AG04449 (cell line): Measurements from ENCODE around the gene PGM1.
"Not testable (repeated sequence)": the region's sequence is repeated elsewhere in the genome, so short reads cannot be mapped to it uniquely, and the experiment has no call there.

Experiments
- CTCF ChIA-PET: fragments of 350-600 bp; formaldehyde crosslinking; extraction: SDS; loops from one replicate; lab custom pipeline; 2021; ENCODE audit warnings: antibody characterized with exemption; lab: Yijun Ruan, JAX
- POLR2A ChIA-PET: fragments of 400-600, 350-600 bp; formaldehyde crosslinking; extraction: SDS; loops from one replicate; lab custom pipeline; 2020; ENCODE audit warnings: antibody characterized with exemption, inconsistent platforms; lab: Yijun Ruan, JAX
- DNase-seq: peaks from one replicate; pipeline ENCODE4 v3.0.0-alpha.2; 2010; ENCODE audit warnings: low read depth, low spot score
- H3K4me3 ChIP-seq: 2 replicates; pipeline ENCODE4 v1.5.1; 2011; ENCODE audit warnings: low read depth, mild to moderate bottlenecking, control low read depth, low read length
- TF ChIP-seq, protein P1 (sequence below): IDR thresholded peaks from one replicate; pipeline ENCODE4 v1.5.1; 2011; ENCODE audit warnings: mild to moderate bottlenecking, moderate library complexity, low read length, control low read depth, inconsistent platforms; ENCODE audit not compliant: insufficient read depth; ENCODE audit errors: missing control alignments

Gene PGM1

DNA sequence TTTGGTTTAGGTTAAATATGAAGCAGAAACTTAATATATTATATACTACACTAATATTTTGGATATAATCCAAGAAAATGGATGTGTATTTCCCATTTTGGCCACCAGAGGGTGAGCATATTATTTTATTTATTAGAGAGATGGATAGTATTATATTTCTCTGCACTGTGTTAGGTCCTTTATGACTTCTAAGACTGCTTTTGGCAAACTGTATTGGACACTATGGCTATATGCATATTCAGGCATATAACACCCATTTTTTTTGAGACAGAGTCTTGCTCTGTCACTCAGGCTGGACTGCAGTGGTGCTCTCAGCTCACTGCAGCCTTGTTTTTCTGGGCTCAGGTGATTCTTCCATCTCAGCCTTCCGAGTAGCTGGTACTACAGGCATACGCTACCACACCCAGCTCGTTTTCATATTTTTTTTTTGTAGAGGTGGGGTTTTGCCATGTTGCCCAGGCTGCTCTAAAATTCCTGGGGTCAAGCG is 17.8 kb upstream of the PGM1 start:
- H3K4me3 ChIP-seq = no peak overlapping the region
- ChIA-PET POLR2A (no interaction called here), CTCF (interaction anchor here (0.7 to 11.6 kb wide), 13 partner anchors 10 to 672 kb away, joined by 3 to 134 read pairs (median 5); no protein-coding TSS in a partner anchor)
- TF ChIP-seq, protein P1, sequence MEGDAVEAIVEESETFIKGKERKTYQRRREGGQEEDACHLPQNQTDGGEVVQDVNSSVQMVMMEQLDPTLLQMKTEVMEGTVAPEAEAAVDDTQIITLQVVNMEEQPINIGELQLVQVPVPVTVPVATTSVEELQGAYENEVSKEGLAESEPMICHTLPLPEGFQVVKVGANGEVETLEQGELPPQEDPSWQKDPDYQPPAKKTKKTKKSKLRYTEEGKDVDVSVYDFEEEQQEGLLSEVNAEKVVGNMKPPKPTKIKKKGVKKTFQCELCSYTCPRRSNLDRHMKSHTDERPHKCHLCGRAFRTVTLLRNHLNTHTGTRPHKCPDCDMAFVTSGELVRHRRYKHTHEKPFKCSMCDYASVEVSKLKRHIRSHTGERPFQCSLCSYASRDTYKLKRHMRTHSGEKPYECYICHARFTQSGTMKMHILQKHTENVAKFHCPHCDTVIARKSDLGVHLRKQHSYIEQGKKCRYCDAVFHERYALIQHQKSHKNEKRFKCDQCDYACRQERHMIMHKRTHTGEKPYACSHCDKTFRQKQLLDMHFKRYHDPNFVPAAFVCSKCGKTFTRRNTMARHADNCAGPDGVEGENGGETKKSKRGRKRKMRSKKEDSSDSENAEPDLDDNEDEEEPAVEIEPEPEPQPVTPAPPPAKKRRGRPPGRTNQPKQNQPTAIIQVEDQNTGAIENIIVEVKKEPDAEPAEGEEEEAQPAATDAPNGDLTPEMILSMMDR = peak; percentile 8
- DNase-seq = no peak

DNA sequence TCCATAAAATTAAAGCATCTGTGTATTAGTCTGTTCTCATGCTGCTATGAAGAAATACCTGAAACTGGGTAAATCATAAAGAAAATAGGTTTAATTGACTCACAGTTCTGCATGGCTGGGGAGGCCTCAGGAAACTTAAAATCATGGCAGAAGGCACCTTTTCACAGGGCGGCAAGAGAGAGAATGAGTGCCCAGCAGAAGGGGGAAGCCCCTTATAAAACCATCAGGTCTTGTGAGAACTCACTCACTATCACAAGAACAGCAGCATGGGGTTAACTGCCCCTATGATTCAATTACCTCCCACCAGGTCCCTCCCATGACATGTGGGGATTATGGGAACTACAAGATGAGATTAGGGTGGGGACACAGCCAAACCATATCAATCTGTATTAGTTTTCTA is 6.9 kb upstream of the PGM1 start:
- DNase-seq, H3K4me3 ChIP-seq, POLR2A ChIA-PET: not testable (repeated sequence)
- CTCF ChIA-PET = interaction anchor here (0.6 kb wide), 1 partner anchor 9 kb away, joined by 3 read pairs; no protein-coding TSS in a partner anchor

DNA sequence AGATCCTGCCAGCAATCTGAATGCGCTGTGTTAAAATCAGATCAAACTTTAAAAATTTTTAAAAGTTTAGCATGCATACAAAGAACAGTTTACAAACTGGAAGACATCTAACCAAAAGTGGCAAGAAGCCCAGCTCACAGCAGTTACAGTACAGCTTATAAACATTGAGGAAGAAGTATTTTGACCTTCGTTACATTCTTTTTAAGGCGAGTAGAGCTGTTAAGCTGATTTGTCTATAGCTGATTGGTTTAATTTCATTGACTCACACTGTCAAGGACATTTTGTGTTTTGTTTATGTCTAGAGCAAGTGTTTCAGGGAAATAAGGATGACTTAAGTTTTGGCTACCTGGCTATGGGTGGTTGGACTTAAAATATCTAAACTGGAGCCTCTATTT is 3.0 kb upstream of the PGM1 start:
- CTCF ChIA-PET = interaction anchor here (0.9 to 2.9 kb wide), 2 partner anchors 12 to 14 kb away, joined by 3 to 10 read pairs; no protein-coding TSS in a partner anchor

DNA sequence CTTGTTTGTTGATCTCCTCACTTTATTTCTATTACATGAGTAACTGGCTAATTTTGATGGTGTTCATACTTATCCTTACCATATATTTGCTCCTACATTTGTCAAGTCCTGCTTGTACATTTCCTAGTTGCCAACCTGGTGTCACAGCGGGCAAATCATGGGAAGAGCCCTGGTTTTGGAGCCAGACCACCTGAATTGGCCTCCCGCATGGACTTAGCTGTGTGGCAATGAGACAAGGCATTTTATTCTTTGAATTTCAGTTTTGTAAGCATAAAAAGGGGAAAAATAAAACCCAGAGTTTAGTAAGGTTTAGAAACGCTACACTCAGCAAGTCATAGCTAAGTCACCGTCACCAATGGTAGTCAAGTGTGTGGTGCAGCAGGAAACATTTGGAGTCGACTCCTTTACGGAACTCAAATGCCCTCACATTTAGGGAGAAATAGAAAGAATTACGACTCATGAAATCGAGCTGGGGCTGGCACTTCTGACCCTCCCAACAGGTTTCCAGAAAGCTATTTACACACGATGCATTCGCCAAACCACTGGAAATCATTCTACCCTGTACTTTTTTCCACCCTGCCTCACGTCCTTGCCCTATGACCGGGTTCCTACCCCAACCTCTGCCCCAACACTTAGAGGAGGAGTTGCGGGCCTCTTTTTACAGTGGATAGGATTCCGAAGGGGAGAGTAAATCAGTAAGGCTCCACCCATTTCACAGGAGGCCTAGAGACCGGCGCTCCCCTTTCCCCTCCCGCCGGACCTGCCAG is 492 bp upstream of the PGM1 start:
- DNase-seq = no peak
- ChIA-PET POLR2A (interaction anchor here (0.9 kb wide), 1 partner anchor 944 kb away, joined by 3 read pairs; no protein-coding TSS in a partner anchor), CTCF (interaction anchor here (0.9 to 1.8 kb wide), 6 partner anchors 10 to 654 kb away, joined by 3 to 5 read pairs (median 4); no protein-coding TSS in a partner anchor)
- TF ChIP-seq, protein P1 = no peak
- peak overlapping the region; percentile 86 for H3K4me3 ChIP-seq

More for the DNA sequence above, 3.0 kb upstream of the PGM1 start:
- POLR2A ChIA-PET = no interaction called here
- no peak overlapping the region for H3K4me3 ChIP-seq
- DNase-seq = no peak
- TF ChIP-seq, protein P1 = no peak

DNA sequence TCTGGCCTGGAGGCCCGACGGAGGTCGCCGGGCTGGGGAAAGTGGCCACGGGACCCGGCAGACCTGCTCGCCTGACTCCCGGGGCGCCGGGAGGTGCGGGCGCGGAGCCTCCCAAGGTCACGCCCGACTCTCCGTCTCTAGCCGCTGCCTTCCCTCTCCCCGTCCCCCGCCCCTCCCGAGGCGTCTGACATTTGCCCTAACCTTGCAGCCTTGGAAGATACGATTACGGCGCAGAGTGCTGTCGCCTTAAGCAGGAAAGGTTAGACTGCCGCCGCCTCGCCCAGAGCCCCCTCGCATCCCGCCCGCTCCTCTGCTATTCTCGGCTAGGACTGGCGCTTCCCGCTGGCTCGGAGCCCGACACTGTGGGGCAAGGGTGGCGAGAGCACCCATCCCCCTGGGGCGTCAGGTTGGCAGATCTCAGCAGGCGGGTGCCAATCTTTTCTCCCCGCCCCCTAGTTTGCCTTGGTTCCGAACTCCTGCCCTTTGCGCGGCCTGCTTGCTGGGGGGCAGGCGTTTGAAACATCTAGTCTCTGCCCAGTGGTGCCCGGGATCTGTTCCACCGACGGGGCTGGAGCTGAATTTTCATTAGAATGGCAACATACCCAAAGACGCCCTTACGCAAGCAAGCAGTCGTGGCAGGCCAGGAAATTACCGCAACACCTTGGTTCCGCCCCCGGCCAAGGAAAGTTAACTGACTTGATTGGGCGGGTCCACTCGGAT is 835 bp downstream of the PGM1 start:
- CTCF ChIA-PET = interaction anchor here (1.1 to 2.1 kb wide), 4 partner anchors 13 to 41 kb away, joined by 3 to 4 read pairs (median 4); no protein-coding TSS in a partner anchor
- DNase-seq = no peak

DNA sequence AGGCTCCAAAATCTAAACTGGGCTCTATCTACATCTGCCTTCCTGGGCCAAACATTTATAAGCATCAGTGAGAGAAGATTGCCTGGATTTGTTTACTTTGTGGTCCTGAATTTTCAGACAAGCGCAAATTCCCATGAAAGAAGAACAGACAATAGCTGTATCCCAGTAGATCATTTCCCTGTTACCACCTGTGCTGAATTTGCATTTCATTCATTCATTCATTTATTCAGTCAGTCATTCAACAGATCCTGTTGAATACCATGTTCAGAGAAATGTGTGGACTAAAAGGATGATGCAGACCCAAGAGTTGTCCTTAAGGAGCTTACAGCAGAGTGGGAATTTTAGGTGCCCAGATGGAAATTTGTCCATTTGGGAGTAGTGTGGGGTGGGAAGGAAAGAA is 2.2 kb downstream of the PGM1 start:
- TF ChIP-seq, protein P1 = no peak
- POLR2A ChIA-PET = no interaction called here
- DNase-seq = no peak
- H3K4me3 ChIP-seq = no peak overlapping the region
- CTCF ChIA-PET = interaction anchor here (1.1 to 2.1 kb wide), 4 partner anchors 11 to 647 kb away, joined by 3 to 4 read pairs (median 4); no protein-coding TSS in a partner anchor

More for the DNA sequence above, 835 bp downstream of the PGM1 start:
- TF ChIP-seq, protein P1 = no peak
- POLR2A ChIA-PET = interaction anchor here (0.9 kb wide), 1 partner anchor 943 kb away, joined by 3 read pairs; no protein-coding TSS in a partner anchor
- H3K4me3 ChIP-seq = peak overlapping the region; percentile 86
